CMK (cell line): Measurements from ENCODE around the gene RHOD.

Source experiments
- DNase-seq: peaks from one replicate; pipeline ENCODE4 v3.0.0-alpha.2; 2010; ENCODE audit warnings: low read depth

RHOD gene

GRCh38 chr11:67062526-67063373 is 6.1 kb downstream of the RHOD start:
- no peak for DNase-seq

GRCh38 chr11:67066333-67066709 is 9.7 kb downstream of the RHOD start:
- DNase-seq: no peak

GRCh38 chr11:67071420-67072284 is 15.0 kb downstream of the RHOD start:
- peak; percentile 45 for DNase-seq

GRCh38 chr11:67072295-67072694 is 15.6 kb downstream of the RHOD start:
- no peak for DNase-seq

DNA sequence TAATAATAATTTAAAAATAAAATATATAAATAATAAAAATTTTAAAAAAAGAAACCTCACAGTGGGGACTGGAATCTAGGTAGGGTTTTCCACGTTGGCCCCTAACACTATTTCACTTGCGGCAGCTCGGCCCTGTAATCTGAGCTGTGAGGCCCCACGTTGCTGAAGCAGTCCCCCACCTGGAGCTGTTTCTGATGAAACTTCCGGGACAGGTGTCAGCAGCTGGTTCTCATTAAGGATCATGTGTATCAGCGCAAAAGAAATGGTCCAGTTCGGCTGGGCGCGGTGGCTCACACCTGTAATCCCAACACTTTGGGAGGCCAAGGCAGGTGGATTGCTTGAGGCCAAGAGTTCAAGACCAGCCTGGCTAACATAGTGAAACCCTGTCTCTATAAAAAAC is 17.3 kb downstream of the RHOD start:
- no peak for DNase-seq

GRCh38 chr11:67076202-67076601 is 19.6 kb downstream of the RHOD start:
- no peak for DNase-seq

- no peak for DNase-seq
Measured at GRCh38 chr11:67079065-67079705, 22.5 kb downstream of the RHOD start.

- DNase-seq: peak; percentile 59
Measured at GRCh38 chr11:67082071-67082791, 25.6 kb downstream of the RHOD start.

DNA sequence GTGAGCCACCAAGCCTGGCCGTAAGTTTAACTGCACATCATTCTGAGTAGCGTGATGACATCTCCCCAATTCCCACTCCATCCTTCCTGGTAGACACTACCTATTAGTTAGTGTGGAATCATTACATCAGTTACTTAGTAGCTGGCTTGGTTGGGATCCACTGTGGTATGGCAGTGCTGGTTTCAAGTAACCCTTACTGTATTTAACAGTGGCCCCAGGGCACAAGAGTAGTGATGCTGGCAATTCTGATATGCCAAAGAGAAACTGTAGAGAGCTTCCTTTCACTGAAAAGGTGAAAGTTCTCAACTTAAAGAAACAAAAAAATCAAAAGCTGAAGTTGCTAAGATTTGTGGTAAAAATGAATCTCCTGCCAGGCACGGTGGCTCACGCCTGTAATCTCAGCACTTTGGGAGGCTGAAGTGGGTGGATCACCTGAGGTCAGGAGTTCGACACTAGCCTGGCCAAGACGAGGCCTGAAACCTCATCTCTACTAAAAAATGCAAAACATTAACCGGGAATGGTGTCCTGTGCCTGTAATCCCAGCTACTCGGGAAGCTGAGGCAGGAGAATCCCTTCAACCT is 27.2 kb downstream of the RHOD start:
- no peak for DNase-seq

DNA sequence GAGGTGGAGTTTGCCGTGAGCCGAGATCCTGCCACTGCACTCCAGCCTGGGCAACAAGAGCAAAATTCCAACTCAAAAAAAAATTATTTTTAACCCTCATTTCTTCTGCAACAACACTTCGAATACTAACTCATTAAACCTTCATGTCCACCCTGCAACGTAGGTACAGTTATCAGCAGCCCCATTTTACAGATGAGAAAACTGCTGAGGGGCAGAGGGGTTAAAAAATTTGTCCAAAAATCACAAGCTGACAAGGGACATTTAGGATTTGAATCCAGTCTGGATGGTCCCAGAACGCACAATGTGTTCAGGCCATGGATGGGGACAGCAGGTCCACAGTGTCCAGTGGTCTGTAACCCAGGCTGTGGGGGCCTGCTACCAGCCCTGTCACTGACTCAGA is 29.0 kb downstream of the RHOD start:
- no peak for DNase-seq

DNA sequence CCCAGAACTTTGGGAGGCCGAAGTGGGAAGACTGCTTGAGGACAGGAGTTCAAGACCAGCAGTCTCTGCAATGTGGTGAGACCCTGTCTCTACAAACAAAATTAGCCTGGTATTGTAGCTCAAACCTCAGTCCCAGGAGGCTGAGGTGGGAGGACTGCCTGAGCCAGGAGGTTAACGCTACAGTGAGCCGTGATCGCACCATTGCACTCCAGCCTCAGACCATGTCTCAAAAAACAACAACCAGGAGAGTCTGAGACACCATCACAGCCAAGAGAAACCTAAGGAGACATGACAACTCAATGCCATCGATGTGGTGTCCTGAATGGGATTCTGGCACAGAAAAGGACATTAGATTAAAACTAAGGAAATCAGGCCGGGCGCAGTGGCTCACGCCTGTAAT is 34.1 kb downstream of the RHOD start:
- no peak for DNase-seq

DNA sequence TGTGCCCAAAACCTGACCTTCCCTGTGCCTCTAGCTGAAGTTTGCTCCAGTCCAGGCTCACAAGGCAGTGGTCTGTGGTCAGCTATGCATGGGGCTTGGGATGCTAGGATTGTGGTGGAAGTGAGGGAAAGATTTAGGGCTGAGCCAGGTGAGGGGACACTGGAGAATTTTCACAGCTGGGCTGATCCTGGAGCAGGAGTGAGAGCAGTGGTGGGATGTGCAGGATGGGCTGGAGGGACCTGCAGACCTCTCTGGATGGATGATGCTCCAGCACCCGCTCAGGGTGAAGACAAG is 38.5 kb downstream of the RHOD start:
- no peak for DNase-seq

DNA sequence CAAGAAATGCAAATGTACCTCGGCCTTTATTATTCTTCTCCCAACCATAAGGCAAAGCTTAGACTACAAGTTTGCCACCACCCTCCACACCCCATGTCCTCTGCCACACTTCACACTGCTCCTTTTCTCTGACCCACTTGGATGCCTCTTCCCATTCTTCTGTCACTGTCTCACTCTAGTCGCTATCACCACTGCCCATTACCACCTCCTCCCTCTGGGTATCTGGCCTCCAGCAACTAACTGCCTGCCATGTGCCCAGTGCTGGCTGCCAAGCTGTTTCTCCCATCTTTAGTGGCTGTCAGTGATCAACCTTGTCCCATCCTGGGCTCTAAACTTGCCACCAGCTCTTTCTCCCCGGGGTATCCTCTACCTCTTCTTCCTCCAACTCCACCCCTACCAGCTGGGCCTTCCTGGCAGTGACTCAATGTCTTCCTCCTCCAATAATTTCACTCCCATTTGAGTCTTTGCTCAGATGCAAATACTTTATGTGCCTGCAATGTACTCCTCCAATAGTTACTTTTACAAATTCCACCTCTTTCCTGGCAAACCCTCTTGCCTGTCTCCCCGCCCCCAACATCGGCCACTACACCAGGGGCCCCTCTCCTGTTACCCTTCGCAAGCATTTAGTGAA is 42.3 kb downstream of the RHOD start:
- no peak for DNase-seq

- no peak for DNase-seq
Measured at GRCh38 chr11:67099831-67100324, 43.2 kb downstream of the RHOD start.

- no peak for DNase-seq
Measured at GRCh38 chr11:67102664-67103063, 46.0 kb downstream of the RHOD start.

DNA sequence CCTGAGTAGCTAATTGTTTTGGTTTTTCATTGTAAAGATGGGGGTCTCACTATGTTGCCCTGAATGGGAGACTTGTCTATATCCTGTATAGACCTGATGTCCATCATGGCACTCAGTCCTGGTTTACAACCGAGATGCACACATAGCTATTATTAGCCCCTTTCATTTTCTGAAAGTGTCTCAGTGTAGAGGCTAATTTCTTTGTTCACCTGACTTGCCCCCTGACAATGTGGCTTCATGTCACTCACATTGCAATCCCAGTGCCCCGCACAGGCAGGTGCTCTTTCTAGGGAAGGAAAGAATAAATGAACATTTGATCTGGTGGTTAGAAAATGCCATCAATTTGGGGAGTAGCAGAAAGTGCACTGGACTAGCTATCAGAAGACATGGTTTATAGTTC is 49.3 kb downstream of the RHOD start:
- no peak for DNase-seq

DNA sequence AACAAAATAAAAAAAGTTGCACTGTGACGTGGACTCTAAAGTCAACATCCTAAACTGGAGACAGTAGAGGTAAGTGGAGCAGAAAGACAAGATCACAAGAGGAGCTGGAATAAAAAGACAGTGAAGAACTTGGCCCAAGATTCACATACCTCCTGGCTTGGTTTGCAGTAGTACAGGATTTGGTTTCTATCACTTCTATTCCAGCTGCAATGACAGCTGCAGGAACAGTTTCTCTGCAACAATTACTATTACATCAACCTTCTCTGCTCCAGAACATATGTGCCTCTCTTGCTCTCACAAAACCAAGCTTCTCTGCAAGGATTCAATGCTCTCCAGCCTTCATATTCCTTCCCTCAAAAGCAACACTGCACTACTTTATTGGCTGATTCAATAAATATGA is 54.6 kb downstream of the RHOD start:
- no peak for DNase-seq

- DNase-seq: no peak
Measured at GRCh38 chr11:67113231-67113721, 56.6 kb downstream of the RHOD start.

DNA sequence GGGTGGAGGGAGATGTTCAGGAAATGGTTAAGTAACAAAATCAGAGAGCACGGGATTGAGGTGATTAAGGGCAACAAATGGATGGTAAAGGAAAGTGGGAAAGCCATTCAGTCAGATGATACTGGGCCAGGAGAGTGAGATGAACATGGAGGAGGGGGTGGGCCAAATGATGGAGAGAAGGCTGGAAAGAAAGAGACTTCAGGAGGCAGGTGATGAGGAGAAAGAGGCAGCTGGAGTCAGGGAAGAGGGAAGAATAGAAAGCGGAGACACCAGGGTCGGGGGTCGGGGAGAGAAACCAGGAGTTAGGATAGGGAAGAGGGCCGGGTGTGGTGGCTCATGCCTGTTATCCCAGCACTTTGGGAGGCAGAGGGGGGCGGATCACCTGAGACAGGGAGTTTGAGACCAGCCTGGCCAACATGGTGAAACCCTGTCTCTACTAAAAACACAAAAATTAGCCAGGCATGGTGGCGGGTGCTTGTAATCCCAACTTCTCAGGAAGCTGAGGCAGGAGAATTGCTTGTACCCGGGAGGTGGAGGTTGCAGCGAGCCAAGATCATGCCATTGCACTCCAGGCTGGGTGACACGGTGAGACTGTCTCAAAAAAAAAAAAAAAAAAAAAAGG is 57.7 kb downstream of the RHOD start:
- no peak for DNase-seq

DNA sequence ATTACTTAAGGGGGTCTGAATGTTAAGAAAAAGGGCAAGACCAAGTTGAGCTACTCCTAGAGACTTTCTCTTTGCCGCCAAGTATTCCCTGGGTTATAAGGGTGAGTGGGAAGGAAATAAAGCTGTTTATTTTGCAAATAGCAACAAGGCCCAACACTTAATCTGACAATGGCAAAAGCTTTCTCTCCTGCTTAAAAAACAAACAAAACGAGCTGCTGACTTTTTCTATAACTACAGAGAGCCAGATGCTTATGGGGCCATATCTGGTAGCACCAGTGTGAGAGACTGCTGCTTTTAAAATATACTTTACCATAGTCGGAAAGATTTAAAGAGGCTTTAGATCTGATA is 60.1 kb downstream of the RHOD start:
- no peak for DNase-seq

DNA sequence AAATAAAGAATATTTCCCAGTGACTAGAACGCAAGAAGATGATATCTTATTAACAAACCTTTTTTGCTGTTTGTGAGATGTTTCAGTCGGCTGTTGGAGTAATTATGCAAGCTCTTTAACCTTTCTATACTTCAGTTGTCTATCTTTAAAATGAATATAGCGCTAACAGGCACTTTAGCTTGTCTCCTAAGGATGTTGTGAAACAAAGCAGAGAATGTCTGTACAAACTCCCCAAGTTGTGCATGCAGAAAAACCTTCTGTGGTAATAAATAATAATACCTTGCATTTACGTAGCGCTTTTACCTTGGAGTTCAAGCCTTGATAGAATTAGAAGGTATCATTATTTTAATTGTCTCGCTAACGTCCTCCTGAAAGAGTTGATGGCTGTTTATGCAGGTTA is 60.5 kb downstream of the RHOD start:
- DNase-seq: no peak
